WTC11 (cell line): ENCODE data around the gene CLEC14A. TPM values are rescaled to one million over a fixed set of nuclear protein-coding genes. Genes with fewer than 3 reads are reported as not detected.
A peak's percentile ranks its signal among the peaks of the same experiment; 100 is the strongest.

ENCODE experiments used
- ATAC-seq: fragments of 200-7000 bp; cut with Tn5 transposase; 2 replicates; pipeline ENCODE4 v1.10.0; 2021; ENCODE audit warnings: mild to moderate bottlenecking, moderate library complexity
- Bru-seq: library from RNA; stranded (reverse); fragments of 400-500 nt; gene quantifications from one replicate; lab custom pipeline; 2021; lab: Mats Ljungman, UMichigan
- CTCF ChIA-PET: fragments of 300-600 bp; sonication (Branson Sonifier 250); formaldehyde crosslinking; loops from one replicate; lab custom pipeline; 2021; ENCODE audit warnings: antibody characterized with exemption; lab: Charles Lee
- POLR2A ChIA-PET: fragments of 350-600 bp; sonication (Branson Sonifier 250); formaldehyde crosslinking; loops from one replicate; lab custom pipeline; 2021; ENCODE audit warnings: antibody characterized with exemption; lab: Charles Lee
- DNase-seq: peaks from one replicate; pipeline ENCODE4 v3.0.0; 2021; ENCODE audit warnings: low spot score
- H3K27ac Mint-ChIP-seq: 2 replicates; pipeline ENCODE4 v1.8.0; 2021; ENCODE audit warnings: mixed read lengths
- H3K27me3 Mint-ChIP-seq: 2 replicates; pipeline ENCODE4 v1.8.0; 2021; ENCODE audit warnings: low read depth, mild to moderate bottlenecking, moderate library complexity, mixed read lengths
- H3K36me3 Mint-ChIP-seq: 2 replicates; pipeline ENCODE4 v1.8.0; 2021; ENCODE audit warnings: mixed read lengths
- H3K4me1 Mint-ChIP-seq: 2 replicates; pipeline ENCODE4 v1.8.0; 2022; ENCODE audit warnings: mixed read lengths
- H3K4me3 Mint-ChIP-seq: 2 replicates; pipeline ENCODE4 v1.8.0; 2021; ENCODE audit warnings: mild to moderate bottlenecking, moderate library complexity, mixed read lengths
- H3K9me3 Mint-ChIP-seq: 2 replicates; pipeline ENCODE4 v1.8.0; 2021; ENCODE audit warnings: mixed read lengths
- ARID4B ChIP-seq: sonication (generic); formaldehyde crosslinking; IDR thresholded peaks from 2 replicates; pipeline ENCODE4 v1.8.0; 2023; ENCODE audit warnings: missing genetic modification reagents, mild to moderate bottlenecking, borderline replicate concordance
- CREB1 ChIP-seq: sonication (generic); formaldehyde crosslinking; IDR thresholded peaks from 2 replicates; pipeline ENCODE4 v1.8.0; 2023; ENCODE audit warnings: mild to moderate bottlenecking, missing genetic modification reagents
- CREM ChIP-seq: sonication (generic); formaldehyde crosslinking; IDR thresholded peaks from 2 replicates; pipeline ENCODE4 v1.8.1; 2022; ENCODE audit warnings: mild to moderate bottlenecking, missing genetic modification reagents, moderate library complexity
- EMX1 ChIP-seq: fragments of 250-450 bp; sonication (Bioruptor Pico); IDR thresholded peaks from 2 replicates; pipeline ENCODE4 v1.8.0; 2021; ENCODE audit warnings: mild to moderate bottlenecking
- ESRRA ChIP-seq: sonication (generic); formaldehyde crosslinking; IDR thresholded peaks from 2 replicates; pipeline ENCODE4 v1.8.1; 2022; ENCODE audit warnings: mild to moderate bottlenecking, missing genetic modification reagents, borderline replicate concordance
- FOXJ3 ChIP-seq: sonication (generic); formaldehyde crosslinking; IDR thresholded peaks from 2 replicates; pipeline ENCODE4 v1.9.0; 2021; ENCODE audit warnings: missing genetic modification reagents, mild to moderate bottlenecking, borderline replicate concordance
- FOXK1 ChIP-seq: sonication (generic); formaldehyde crosslinking; IDR thresholded peaks from 2 replicates; pipeline ENCODE4 v1.8.0; 2022; ENCODE audit warnings: mild to moderate bottlenecking, moderate library complexity, missing genetic modification reagents
- FOXP1 ChIP-seq: sonication (generic); formaldehyde crosslinking; IDR thresholded peaks from 2 replicates; pipeline ENCODE4 v1.8.0; 2022; ENCODE audit warnings: missing genetic modification reagents, mild to moderate bottlenecking, moderate library complexity, borderline replicate concordance
- HMGXB4 ChIP-seq: sonication (generic); formaldehyde crosslinking; IDR thresholded peaks from 2 replicates; pipeline ENCODE4 v1.8.1; 2023; ENCODE audit warnings: mild to moderate bottlenecking, moderate library complexity, missing genetic modification reagents
- IRF2 ChIP-seq: sonication (generic); formaldehyde crosslinking; IDR thresholded peaks from 2 replicates; pipeline ENCODE4 v1.8.0; 2022; ENCODE audit warnings: low read depth, missing genetic modification reagents, borderline replicate concordance
- MAX ChIP-seq: sonication (generic); formaldehyde crosslinking; IDR thresholded peaks from 2 replicates; pipeline ENCODE4 v1.8.0; 2022; ENCODE audit warnings: mild to moderate bottlenecking, missing genetic modification reagents
- MXD4 ChIP-seq: fragments of 250-450 bp; sonication (Bioruptor Pico); IDR thresholded peaks from 2 replicates; pipeline ENCODE4 v1.8.0; 2021; ENCODE audit warnings: mild to moderate bottlenecking, moderate library complexity, borderline replicate concordance
- NR3C1 ChIP-seq: sonication (generic); formaldehyde crosslinking; conservative IDR thresholded peaks from 2 replicates; pipeline ENCODE4 v1.8.1; 2023; ENCODE audit warnings: low read depth, mild to moderate bottlenecking, missing genetic modification reagents
- TP53 ChIP-seq: sonication (generic); formaldehyde crosslinking; IDR thresholded peaks from 2 replicates; pipeline ENCODE4 v1.8.1; 2023; ENCODE audit warnings: mild to moderate bottlenecking, missing genetic modification reagents
- USF2 ChIP-seq: sonication (generic); formaldehyde crosslinking; IDR thresholded peaks from 2 replicates; pipeline ENCODE4 v1.8.1; 2023; ENCODE audit warnings: mild to moderate bottlenecking, missing genetic modification reagents, moderate library complexity
- ZNF263 ChIP-seq: sonication (generic); formaldehyde crosslinking; IDR thresholded peaks from 2 replicates; pipeline ENCODE4 v1.8.1; 2022; ENCODE audit warnings: low read depth, mild to moderate bottlenecking, moderate library complexity, missing genetic modification reagents
- long read RNA-seq, 3 experiments: library from RNA in 1 of 3; library from capped mRNA in 1 of 3; library from polyadenylated mRNA in 1 of 3; unstranded in 2 of 3; stranded (forward) in 1 of 3; transcript quantifications; one replicate each; pipeline ENCODE4 v2.0.0, GENCODE V29; 2021
- total RNA-seq: library from RNA; stranded (reverse); gene quantifications from 3 replicates; pipeline ENCODE4 v1.2.3, GENCODE V29; 2021
- TF ChIP-seq, protein P1 (sequence below): sonication (generic); formaldehyde crosslinking; IDR thresholded peaks from 2 replicates; pipeline ENCODE4 v1.8.0; 2022; ENCODE audit warnings: missing genetic modification reagents

The CLEC14A gene
- total RNA-seq (0.09 to 0.23 TPM (median 0.15 TPM) in 3 replicates), Bru-seq, nascent RNA (not detected)
- long read RNA-seq, experiment 1: 0 reads
- long read RNA-seq, experiment 2, partial matches to known transcripts: 0 of 2 reads
- long read RNA-seq, experiment 2, other reads (novel, unspliced or antisense): 0 of 2 reads
- long read RNA-seq, experiment 3: 0 reads

- Mint-ChIP-seq H3K27ac (no peak within 1 kb of the TSS), H3K9me3 (no peaks in the 10 kb centered on the region)
These were observed at the start of gene CLEC14A for GRCh38 chr14:38255673-38256532. CLEC14A (minus strand) TSS chr14:38256093; CDS start chr14:38256022, 71 bp downstream.

More at GRCh38 chr14:38255673-38256532, at the start of gene CLEC14A:
- peak; percentile 72 for ATAC-seq
- POLR2A ChIA-PET: interaction anchor here (1.1 kb wide), 1 partner anchor 47 kb away, joined by 7 read pairs; the partner anchor contains the start of gene SSTR1
- Mint-ChIP-seq H3K4me1 (peaks cover 12% of the 10 kb centered on the region), H3K4me3 (peak within 1 kb of the TSS; percentile 71), H3K36me3 (no peaks in the 10 kb centered on the region), H3K27me3 (peaks cover 90% of the 10 kb centered on the region)
- CTCF ChIA-PET: interaction anchor here (0.5 to 2.2 kb wide), 19 partner anchors 9 to 871 kb away, joined by 3 to 8 read pairs (median 3); partner anchors contain the start of gene SSTR1
- TF ChIP-seq HMGXB4 (CRISPR knock-in tag) (peak; percentile 46; the same call in 1 of the 2 replicates), ARID4B (CRISPR knock-in tag) (peak; percentile 60; the same call in 1 of the 2 replicates), FOXJ3 (CRISPR knock-in tag) (no peak), TP53 (CRISPR knock-in tag) (peak; percentile 40; the same call in 1 of the 2 replicates), MXD4 (CRISPR knock-in tag) (no peak), USF2 (CRISPR knock-in tag) (no peak), FOXK1 (CRISPR knock-in tag) (no peak), FOXP1 (CRISPR knock-in tag) (peak; percentile 9; the same call in 1 of the 2 replicates), CREB1 (CRISPR knock-in tag) (no peak), CREM (CRISPR knock-in tag) (0 out of 2 replicates have a peak, but pooled peaks have one; percentile 36), NR3C1 (CRISPR knock-in tag) (0 out of 2 replicates have a peak, but pooled peaks have one; percentile 1), IRF2 (CRISPR knock-in tag) (no peak), ESRRA (CRISPR knock-in tag) (no peak), ZNF263 (CRISPR knock-in tag) (no peak), MAX (peak; percentile 47; the same call in 1 of the 2 replicates), EMX1 (CRISPR knock-in tag) (no peak)
- TF ChIP-seq, protein P1, sequence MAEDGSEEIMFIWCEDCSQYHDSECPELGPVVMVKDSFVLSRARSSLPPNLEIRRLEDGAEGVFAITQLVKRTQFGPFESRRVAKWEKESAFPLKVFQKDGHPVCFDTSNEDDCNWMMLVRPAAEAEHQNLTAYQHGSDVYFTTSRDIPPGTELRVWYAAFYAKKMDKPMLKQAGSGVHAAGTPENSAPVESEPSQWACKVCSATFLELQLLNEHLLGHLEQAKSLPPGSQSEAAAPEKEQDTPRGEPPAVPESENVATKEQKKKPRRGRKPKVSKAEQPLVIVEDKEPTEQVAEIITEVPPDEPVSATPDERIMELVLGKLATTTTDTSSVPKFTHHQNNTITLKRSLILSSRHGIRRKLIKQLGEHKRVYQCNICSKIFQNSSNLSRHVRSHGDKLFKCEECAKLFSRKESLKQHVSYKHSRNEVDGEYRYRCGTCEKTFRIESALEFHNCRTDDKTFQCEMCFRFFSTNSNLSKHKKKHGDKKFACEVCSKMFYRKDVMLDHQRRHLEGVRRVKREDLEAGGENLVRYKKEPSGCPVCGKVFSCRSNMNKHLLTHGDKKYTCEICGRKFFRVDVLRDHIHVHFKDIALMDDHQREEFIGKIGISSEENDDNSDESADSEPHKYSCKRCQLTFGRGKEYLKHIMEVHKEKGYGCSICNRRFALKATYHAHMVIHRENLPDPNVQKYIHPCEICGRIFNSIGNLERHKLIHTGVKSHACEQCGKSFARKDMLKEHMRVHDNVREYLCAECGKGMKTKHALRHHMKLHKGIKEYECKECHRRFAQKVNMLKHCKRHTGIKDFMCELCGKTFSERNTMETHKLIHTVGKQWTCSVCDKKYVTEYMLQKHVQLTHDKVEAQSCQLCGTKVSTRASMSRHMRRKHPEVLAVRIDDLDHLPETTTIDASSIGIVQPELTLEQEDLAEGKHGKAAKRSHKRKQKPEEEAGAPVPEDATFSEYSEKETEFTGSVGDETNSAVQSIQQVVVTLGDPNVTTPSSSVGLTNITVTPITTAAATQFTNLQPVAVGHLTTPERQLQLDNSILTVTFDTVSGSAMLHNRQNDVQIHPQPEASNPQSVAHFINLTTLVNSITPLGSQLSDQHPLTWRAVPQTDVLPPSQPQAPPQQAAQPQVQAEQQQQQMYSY (CRISPR knock-in tag): no peak
- peak; percentile 50 for DNase-seq
